Fibroblast of mammary gland (primary cell): ENCODE data around the gene COMMD9.

Source experiments
- DNase-seq: peaks from one replicate; pipeline ENCODE4 v3.0.0-alpha.2; 2010; ENCODE audit warnings: low read depth
- H3K4me3 ChIP-seq: 2 replicates; pipeline ENCODE4 v1.5.1; 2011; ENCODE audit warnings: low read depth, mild to moderate bottlenecking, low read length, moderate library complexity; ENCODE audit not compliant: control insufficient read depth
- TF ChIP-seq, protein P1 (sequence below): conservative IDR thresholded peaks from 2 replicates; pipeline ENCODE4 v1.5.1; 2011; ENCODE audit warnings: low read depth, low read length, inconsistent platforms; ENCODE audit not compliant: control insufficient read depth, insufficient read depth

The COMMD9 gene

DNA sequence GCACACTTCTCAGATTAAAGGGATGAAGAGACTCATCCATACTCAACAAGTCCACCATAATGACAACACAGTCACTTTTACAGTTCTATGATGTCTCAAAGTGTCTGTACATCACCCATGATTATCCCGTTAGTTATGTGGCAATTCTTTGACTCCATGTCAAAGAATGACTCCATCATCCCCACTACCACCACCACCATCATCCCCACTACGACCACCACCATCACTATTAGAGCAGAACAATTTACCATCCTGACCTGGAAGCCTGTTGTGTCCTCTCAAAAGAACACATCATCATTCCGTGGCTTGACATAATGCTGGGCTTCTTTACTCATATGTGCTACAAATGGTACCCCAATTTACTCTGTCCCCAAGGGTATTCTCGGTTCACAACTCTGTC, 20.6 kb upstream of the COMMD9 start:
- no peak overlapping the region for H3K4me3 ChIP-seq
- TF ChIP-seq, protein P1, sequence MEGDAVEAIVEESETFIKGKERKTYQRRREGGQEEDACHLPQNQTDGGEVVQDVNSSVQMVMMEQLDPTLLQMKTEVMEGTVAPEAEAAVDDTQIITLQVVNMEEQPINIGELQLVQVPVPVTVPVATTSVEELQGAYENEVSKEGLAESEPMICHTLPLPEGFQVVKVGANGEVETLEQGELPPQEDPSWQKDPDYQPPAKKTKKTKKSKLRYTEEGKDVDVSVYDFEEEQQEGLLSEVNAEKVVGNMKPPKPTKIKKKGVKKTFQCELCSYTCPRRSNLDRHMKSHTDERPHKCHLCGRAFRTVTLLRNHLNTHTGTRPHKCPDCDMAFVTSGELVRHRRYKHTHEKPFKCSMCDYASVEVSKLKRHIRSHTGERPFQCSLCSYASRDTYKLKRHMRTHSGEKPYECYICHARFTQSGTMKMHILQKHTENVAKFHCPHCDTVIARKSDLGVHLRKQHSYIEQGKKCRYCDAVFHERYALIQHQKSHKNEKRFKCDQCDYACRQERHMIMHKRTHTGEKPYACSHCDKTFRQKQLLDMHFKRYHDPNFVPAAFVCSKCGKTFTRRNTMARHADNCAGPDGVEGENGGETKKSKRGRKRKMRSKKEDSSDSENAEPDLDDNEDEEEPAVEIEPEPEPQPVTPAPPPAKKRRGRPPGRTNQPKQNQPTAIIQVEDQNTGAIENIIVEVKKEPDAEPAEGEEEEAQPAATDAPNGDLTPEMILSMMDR, result no peak
- DNase-seq, result no peak

DNA sequence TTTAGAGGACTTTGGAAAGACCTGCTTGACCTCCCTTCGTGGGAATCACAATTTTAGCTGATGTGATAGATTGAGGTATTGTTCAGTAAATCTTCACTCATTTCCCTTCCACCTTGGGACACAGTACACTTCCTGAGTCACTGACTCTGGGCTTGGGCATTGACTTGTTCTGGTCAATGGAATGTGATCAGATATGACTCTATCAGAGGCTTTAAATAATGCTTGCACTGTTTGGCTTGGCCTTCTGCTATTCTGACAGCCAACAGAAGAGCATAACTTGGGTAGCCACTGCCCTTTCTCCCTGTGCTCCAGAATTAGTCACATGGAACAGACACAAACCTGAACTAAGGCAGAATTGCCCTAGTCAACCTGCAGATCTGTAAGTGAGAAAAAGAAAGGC, 19.4 kb upstream of the COMMD9 start:
- DNase-seq, result no peak
- no peak overlapping the region for H3K4me3 ChIP-seq
- TF ChIP-seq, protein P1, result no peak

DNA sequence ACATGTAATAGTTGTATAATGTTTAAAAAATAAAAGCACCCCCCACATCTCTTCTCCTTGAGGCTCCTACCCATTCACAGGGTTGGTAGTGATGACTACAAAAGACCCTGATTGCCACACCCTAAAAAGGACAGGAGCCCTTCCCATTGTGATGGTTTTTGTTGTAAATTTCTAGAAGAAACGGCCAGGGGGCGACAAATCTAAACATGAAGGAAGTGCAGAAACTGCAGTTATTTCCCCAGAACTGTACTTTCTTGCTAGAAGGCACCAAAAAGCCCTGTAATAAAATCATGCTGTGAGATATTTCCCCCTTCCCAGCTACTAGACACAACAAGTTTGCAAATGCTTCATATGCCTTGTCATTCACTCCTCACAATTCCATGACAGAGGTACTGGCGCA, 17.7 kb upstream of the COMMD9 start:
- DNase-seq, result peak; percentile 60
- TF ChIP-seq, protein P1, result peak; percentile 59
- no peak overlapping the region for H3K4me3 ChIP-seq

DNA sequence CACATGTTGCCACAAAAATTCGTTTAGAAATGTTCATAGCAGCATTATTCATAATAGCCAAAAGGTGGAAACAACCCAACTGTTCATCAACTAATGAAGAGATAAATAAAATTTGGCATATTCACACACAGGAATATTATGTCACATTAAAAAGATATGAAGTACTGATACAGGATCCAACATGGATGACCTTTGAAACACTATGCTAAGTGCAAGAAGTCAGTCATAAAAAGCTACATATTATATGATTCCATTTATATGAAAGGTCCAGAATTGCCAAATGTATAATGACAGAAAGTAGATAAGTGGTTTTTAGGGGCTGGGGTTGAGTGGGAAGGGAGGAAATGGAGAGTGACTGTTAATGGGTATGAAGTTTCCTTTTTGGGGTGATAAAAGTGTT, 15.8 kb upstream of the COMMD9 start:
- no peak overlapping the region for H3K4me3 ChIP-seq
- TF ChIP-seq, protein P1, result no peak
- no peak for DNase-seq

DNA sequence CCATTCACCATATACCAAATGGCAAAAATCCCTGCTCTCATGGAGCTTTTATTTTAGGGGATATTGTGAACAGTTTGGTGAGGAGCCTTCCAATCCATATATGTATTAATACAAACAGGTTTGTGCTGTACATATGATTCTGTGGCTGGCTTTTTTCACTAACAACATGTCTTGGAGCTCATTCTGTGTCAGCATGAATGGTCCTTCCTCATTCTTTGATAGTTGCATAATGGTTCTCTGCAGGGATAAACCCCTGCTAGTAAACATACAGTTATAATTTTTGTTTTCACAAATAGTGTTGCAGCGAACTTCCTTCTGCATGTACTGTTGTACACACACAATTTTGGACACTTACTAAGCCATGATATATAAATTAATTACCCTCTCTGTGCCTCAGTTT, 15.1 kb upstream of the COMMD9 start:
- DNase-seq, result no peak
- no peak overlapping the region for H3K4me3 ChIP-seq
- TF ChIP-seq, protein P1, result no peak

DNA sequence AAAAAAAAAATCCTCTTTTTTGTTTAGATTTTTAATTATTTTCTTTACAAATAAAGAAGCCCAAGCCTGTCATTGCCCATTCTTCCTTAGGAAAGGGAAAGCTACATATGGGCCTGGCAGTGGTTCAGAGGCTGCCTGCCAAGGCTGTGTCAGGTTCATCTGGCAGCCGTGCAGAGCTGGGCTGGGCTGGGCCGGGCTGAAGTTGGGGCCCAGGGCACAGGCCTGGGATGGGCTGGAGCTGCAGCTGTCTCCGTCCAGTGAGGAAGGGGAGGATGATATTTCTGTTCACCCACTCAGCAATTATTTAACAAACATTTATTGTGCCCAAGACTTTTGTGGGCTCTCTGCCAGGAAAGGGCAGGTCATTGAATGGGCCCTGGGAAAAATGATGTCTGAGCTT, 11.4 kb upstream of the COMMD9 start:
- peak; percentile 64 for DNase-seq
- H3K4me3 ChIP-seq, result no peak overlapping the region
- TF ChIP-seq, protein P1, result no peak

DNA sequence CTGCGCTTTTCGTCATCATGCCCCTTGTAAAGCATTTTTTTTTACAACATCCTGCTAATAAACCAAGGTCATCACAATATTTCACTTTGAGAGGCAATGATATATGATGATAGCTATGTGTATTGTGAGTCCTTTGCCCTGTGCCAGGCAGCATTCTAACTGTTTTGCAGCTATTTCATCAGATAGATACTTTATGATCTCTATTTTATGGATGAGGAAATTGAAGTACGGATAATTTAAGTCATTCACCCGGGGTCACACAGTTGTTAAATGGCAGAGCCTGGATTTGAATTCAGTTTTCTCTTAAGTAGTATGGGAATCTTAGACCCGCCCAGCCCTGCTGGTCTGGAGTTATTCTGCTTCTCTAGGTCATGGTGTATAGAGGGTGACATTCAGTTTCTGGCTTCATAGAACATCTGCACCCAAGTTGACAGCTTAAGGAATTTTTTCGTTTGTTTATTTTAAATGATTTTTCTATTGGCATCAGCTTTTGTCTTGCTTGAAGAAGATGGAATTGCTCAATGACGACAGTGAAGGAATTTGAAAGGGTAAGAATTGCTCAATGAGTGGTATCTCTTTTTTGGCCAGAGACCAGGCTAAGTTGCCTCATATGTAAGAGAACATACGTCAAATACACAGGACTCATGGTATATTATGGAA, 7.8 kb upstream of the COMMD9 start:
- TF ChIP-seq, protein P1, result no peak
- peak; percentile 90 for DNase-seq
- no peak overlapping the region for H3K4me3 ChIP-seq
